GM12878 (cell line): Measurements from ENCODE around the gene SORBS2. TPM values are rescaled to one million over a fixed set of nuclear protein-coding genes. Genes with fewer than 3 reads are reported as not detected.

Source experiments
- ATAC-seq: fragments of 200-7000 bp; cut with Tn5 transposase; 3 replicates; pipeline ENCODE4 v1.9.1; 2020; ENCODE audit warnings: mild to moderate bottlenecking, moderate library complexity
- BruUV-seq: library from RNA; stranded (reverse); fragments of 400-500 nt; replicated peaks from 2 replicates; lab custom pipeline; 2021; lab: Mats Ljungman, UMichigan
- CTCF ChIA-PET: fragments of 300-600 bp; sonication (Branson Sonifier 250); formaldehyde crosslinking; extraction: SDS; loops from one replicate; lab custom pipeline; 2021; ENCODE audit warnings: inconsistent platforms; lab: Yijun Ruan, JAX
- POLR2A ChIA-PET: fragments of 350-600 bp; formaldehyde crosslinking; extraction: SDS; loops from one replicate; lab custom pipeline; 2021; ENCODE audit warnings: inconsistent platforms; lab: Charles Lee
- RAD21 ChIA-PET: fragments of 300-600 bp; sonication (Branson Sonifier 250); formaldehyde crosslinking; loops from one replicate; lab custom pipeline; 2023; ENCODE audit warnings: antibody characterized with exemption; ENCODE audit not compliant: unreplicated experiment; lab: Charles Lee
- SMC1A ChIA-PET: fragments of 300-600 bp; sonication (Branson Sonifier 250); formaldehyde crosslinking; loops from one replicate; lab custom pipeline; 2023; ENCODE audit not compliant: unreplicated experiment, uncharacterized antibody; lab: Charles Lee
- DNase-seq: peaks from one replicate; pipeline ENCODE4 v3.0.0-alpha.2; 2011; ENCODE audit warnings: low read depth, low spot score
- FAIRE-seq: peaks from 3 replicates; lab custom pipeline; 2011; peaks lifted over from hg19 to GRCh38; lab: Jason Lieb, UNC
- H2AFZ ChIP-seq: 2 replicates; pipeline ENCODE4 v1.6.0; 2011; ENCODE audit warnings: low read depth, low read length, control low read depth; ENCODE audit not compliant: control insufficient read depth
- H3K27ac ChIP-seq: 2 replicates; pipeline ENCODE4 v1.5.1; 2011; ENCODE audit warnings: control low read depth; ENCODE audit not compliant: control insufficient read depth, insufficient read depth
- H3K27me3 ChIP-seq, 2 experiments: replicated peaks in 1 of 2; 2 replicates each; pipeline versions ENCODE4 v1.6.0 to v1.6.1; 2011; ENCODE audit warnings: low read length in 1 of 2; ENCODE audit not compliant: control insufficient read depth in 2 of 2, insufficient read depth in 2 of 2
- H3K36me3 ChIP-seq, 2 experiments: 2 replicates each; pipeline ENCODE4 v1.5.1; 2011; ENCODE audit warnings: low read length in 1 of 2; ENCODE audit not compliant: control insufficient read depth in 2 of 2, insufficient read depth in 2 of 2
- H3K4me1 ChIP-seq: 2 replicates; pipeline ENCODE4 v1.6.1; 2011; ENCODE audit warnings: mild to moderate bottlenecking, low read length, moderate library complexity, mixed read lengths; ENCODE audit not compliant: control insufficient read depth, insufficient read depth
- H3K4me2 ChIP-seq: 2 replicates; pipeline ENCODE4 v1.6.0; 2011; ENCODE audit warnings: control low read depth; ENCODE audit not compliant: control insufficient read depth, insufficient read depth
- H3K4me3 ChIP-seq: fragments of 200-600 bp; sonication (generic); 2 replicates; pipeline ENCODE4 v1.5.1; 2016
- H3K79me2 ChIP-seq: 2 replicates; pipeline ENCODE4 v1.6.0; 2011; ENCODE audit warnings: low read length; ENCODE audit not compliant: control insufficient read depth, insufficient read depth
- H3K9ac ChIP-seq: 2 replicates; pipeline ENCODE4 v1.8.0; 2011; ENCODE audit warnings: low read length, control low read depth, mixed read lengths; ENCODE audit not compliant: control insufficient read depth, insufficient read depth
- H3K9me3 ChIP-seq: replicated peaks from 3 replicates; pipeline ENCODE4 v1.5.1; 2011; ENCODE audit warnings: mild to moderate bottlenecking, low read length; ENCODE audit not compliant: control insufficient read depth, insufficient read depth
- H4K20me1 ChIP-seq: 2 replicates; pipeline ENCODE4 v1.6.0; 2011; ENCODE audit not compliant: control insufficient read depth, insufficient read depth
- BRCA1 ChIP-seq: IDR thresholded peaks from 2 replicates; pipeline ENCODE4 v1.6.1; 2011; ENCODE audit warnings: low read depth, low read length, improper control_type of control experiment
- CHD4 ChIP-seq: fragments of 200-600 bp; sonication (generic); IDR thresholded peaks from 2 replicates; pipeline ENCODE4 v1.6.1; 2016; ENCODE audit warnings: mild to moderate bottlenecking
- IRF5 ChIP-seq: fragments of 450-650 bp; IDR thresholded peaks from 2 replicates; pipeline ENCODE4 v1.6.1; 2017; ENCODE audit warnings: borderline replicate concordance
- MEF2A ChIP-seq: IDR thresholded peaks from 2 replicates; pipeline ENCODE4 v1.6.1; 2011; ENCODE audit warnings: low read depth, mild to moderate bottlenecking, low read length, moderate library complexity; ENCODE audit not compliant: insufficient read depth
- NFIC ChIP-seq: IDR thresholded peaks from 2 replicates; pipeline ENCODE4 v1.6.1; 2012; ENCODE audit warnings: low read depth, mild to moderate bottlenecking, inconsistent platforms, low read length, moderate library complexity
- NFXL1 ChIP-seq: fragments of 450-650 bp; IDR thresholded peaks from 2 replicates; pipeline ENCODE4 v1.6.1; 2017; ENCODE audit warnings: antibody characterized with exemption, mild to moderate bottlenecking, borderline replicate concordance
- NFYA ChIP-seq: IDR thresholded peaks from 2 replicates; pipeline ENCODE4 v1.6.1; 2011; ENCODE audit warnings: low read depth, mild to moderate bottlenecking, low read length, improper control_type of control experiment, borderline replicate concordance
- NR2C1 ChIP-seq: fragments of 450-650 bp; IDR thresholded peaks from 2 replicates; pipeline ENCODE4 v1.6.1; 2017; ENCODE audit warnings: antibody characterized with exemption, mild to moderate bottlenecking, moderate library complexity
- PAX5 ChIP-seq: IDR thresholded peaks from 2 replicates; pipeline ENCODE4 v1.6.1; 2011; ENCODE audit warnings: low read depth, low read length, borderline replicate concordance
- PKNOX1 ChIP-seq: fragments of 450-650 bp; IDR thresholded peaks from 2 replicates; pipeline ENCODE4 v1.6.1; 2016; ENCODE audit warnings: mild to moderate bottlenecking
- SMC3 ChIP-seq: IDR thresholded peaks from 2 replicates; pipeline ENCODE4 v1.6.1; 2011; ENCODE audit warnings: low read length, improper control_type of control experiment, borderline replicate concordance
- SP1 ChIP-seq: IDR thresholded peaks from one replicate; pipeline ENCODE4 v1.6.1; 2011; ENCODE audit warnings: low read depth, low read length
- SUZ12 ChIP-seq: fragments of 200-600 bp; sonication (generic); IDR thresholded peaks from one replicate; pipeline ENCODE4 v1.6.1; 2018; ENCODE audit warnings: antibody characterized with exemption, mild to moderate bottlenecking; ENCODE audit not compliant: unreplicated experiment
- TCF7 ChIP-seq: IDR thresholded peaks from 2 replicates; pipeline ENCODE4 v1.6.1; 2014; ENCODE audit warnings: antibody characterized with exemption, borderline replicate concordance
- ZBED1 ChIP-seq: IDR thresholded peaks from 2 replicates; pipeline ENCODE4 v1.6.1; 2016; ENCODE audit warnings: borderline replicate concordance
- ZBTB40 ChIP-seq: fragments of 450-650 bp; IDR thresholded peaks from 2 replicates; pipeline ENCODE4 v1.6.1; 2016; ENCODE audit warnings: mild to moderate bottlenecking, moderate library complexity, borderline replicate concordance
- WGBS: methylation state at CpG from one replicate; pipeline ENCODE4 v1.1.6; 2016; ENCODE audit warnings: low lambda C conversion rate; ENCODE audit not compliant: insufficient replicate concordance, insufficient coverage; ENCODE audit errors: missing lambda C conversion rate; 5-methylcytosine and 5-hydroxymethylcytosine counted together
- in situ Hi-C: fragments of 300-500 bp; cut with MboI; formaldehyde crosslinking; loops from 9 replicates; pipeline ENCODE4 v1.14.3; 2018; ENCODE audit warnings: mixed read lengths
- intact Hi-C: fragments of 100-400 bp; cut with micrococcal nuclease; formaldehyde crosslinking; loops from one replicate; pipeline ENCODE4 v1.14.2; 2022; ENCODE audit not compliant: unreplicated experiment
- polyA plus RNA-seq, 11 experiments: library from polyadenylated mRNA; depleted of rRNA in 4 of 11; unstranded in 6 of 11; stranded (reverse) in 5 of 11; fragments of >200 nt; fragmentation: Nextera tagmentation in 4 of 11; fragmentation: Illumina TruSeq in 1 of 11; extraction: Ambion mirVana in 4 of 11; extraction: Trizol in 1 of 11; gene quantifications; 1 replicate in 1 of 11; 2 replicates in 10 of 11; pipeline versions ENCODE4 v1.2.1 to v1.2.3, GENCODE V29; 2011 to 2016; ENCODE audit warnings: inconsistent platforms in 2 of 11, missing spikeins in 2 of 11, low read depth in 1 of 11
- total RNA-seq, 4 experiments: library from RNA; depleted of rRNA in 3 of 4; stranded (reverse); fragments of >200 nt in 3 of 4; fragmentation: Illumina TruSeq in 1 of 4; extraction: Trizol in 1 of 4; gene quantifications; 2 replicates each; pipeline versions ENCODE4 v1.2.1 to v1.2.3, GENCODE V29; 2013 to 2021

SORBS2 gene
- total and polyA plus RNA-seq, 10 of the 15 experiments (the other 5 are each of a cell fraction or from before 2014, with no cell fraction given) = 0.06 to 3.0 (median 0.79) TPM

GRCh38 chr4:185846505-185847150 is 34.6 kb upstream of the SORBS2 start (continued):
- TF ChIP-seq NFYA (no peak), PKNOX1 (no peak), TCF7 (no peak), CHD4 (no peak), SUZ12 (no peak), NFIC (no peak)
- TF ChIP-seq, all 136 proteins: peak for 0

- H3K27me3 ChIP-seq = no peaks in the 10 kb centered on the region; a peak in 1 of 4 replicates
- no peak for DNase-seq
- H4K20me1 ChIP-seq = no peaks in the 10 kb centered on the region
- intact Hi-C loops = no loop called here
- FAIRE-seq = no peak
- in situ Hi-C loops = no loop called here
- ChIA-PET RAD21 (no interaction called here), SMC1A (no interaction called here), CTCF (no interaction called here), POLR2A (no interaction called here)
- H2AFZ ChIP-seq = no peak overlapping the region
- no peak overlapping the region for H3K9ac ChIP-seq
- no peaks in the 10 kb centered on the region; the same call in 2 of the 3 replicates for H3K9me3 ChIP-seq
- no peak overlapping the region for H3K27ac ChIP-seq
- no peak overlapping the region for H3K4me2 ChIP-seq
- H3K36me3 ChIP-seq = no peaks in the 10 kb centered on the region
- no TSS peak for BruUV-seq
- no peaks in the 10 kb centered on the region for H3K4me1 ChIP-seq
- 21% methylated on average over 3 of the region's 3 CpGs for WGBS
- ATAC-seq = no peak
- H3K79me2 ChIP-seq = no peaks in the 10 kb centered on the region
- no peak overlapping the region for H3K4me3 ChIP-seq
- TF ChIP-seq BRCA1 (no peak), ZBED1 (no peak), NFXL1 (no peak), SP1 (no peak), ZBTB40 (no peak), MEF2A (no peak), CHD4 (no peak), PAX5 (no peak), IRF5 (no peak), PKNOX1 (no peak), NR2C1 (no peak), SMC3 (no peak)
These were observed 34.0 kb upstream of the SORBS2 start for GRCh38 chr4:185845966-185846365.
